Left ventricle myocardium inferior (tissue), 1 donor: ENCODE results near the gene GSTA5. TPM values are rescaled to one million over a fixed set of nuclear protein-coding genes. Genes with fewer than 3 reads are reported as not detected.
A peak's percentile ranks its signal among the peaks of the same experiment; 100 is the strongest.
"Not testable (repeated sequence)": the region's sequence is repeated elsewhere in the genome, so short reads cannot be mapped to it uniquely, and the experiment has no call there.

ENCODE experiments used
- DNase-seq: peaks from one replicate; pipeline ENCODE4 v3.0.0-alpha.2; 2020
- H3K27ac ChIP-seq: fragments of 200-600 bp; replicated peaks from 2 replicates; pipeline ENCODE4 v1.8.0; 2021
- H3K27me3 ChIP-seq: fragments of 200-600 bp; 2 replicates; pipeline ENCODE4 v1.8.0; 2021; ENCODE audit warnings: low read depth
- H3K36me3 ChIP-seq: fragments of 200-600 bp; 2 replicates; pipeline ENCODE4 v1.8.0; 2021
- H3K4me1 ChIP-seq: fragments of 200-600 bp; 2 replicates; pipeline ENCODE4 v1.8.0; 2021
- H3K4me3 ChIP-seq: fragments of 200-600 bp; 2 replicates; pipeline ENCODE4 v1.8.0; 2021; ENCODE audit warnings: mild to moderate bottlenecking, moderate library complexity
- H3K9me3 ChIP-seq: fragments of 200-600 bp; replicated peaks from 2 replicates; pipeline ENCODE4 v1.8.0; 2021
- intact Hi-C: fragments of 100-400 bp; cut with micrococcal nuclease; formaldehyde crosslinking; loops from one replicate; pipeline ENCODE4 v1.11.0; 2022
- total RNA-seq: library from RNA; stranded (reverse); fragmentation: NEBNext Ultra II Directional; extraction: Animal tissue kit (Norgen Biotek cat#: 25700); gene quantifications from one replicate; pipeline ENCODE4 v1.2.1, GENCODE V29; 2021
- TF ChIP-seq, protein P1 (sequence below): fragments of 200-600 bp; IDR thresholded peaks from 2 replicates; pipeline ENCODE4 v1.8.0; 2021; ENCODE audit warnings: antibody characterized with exemption, mild to moderate bottlenecking, borderline replicate concordance
- donor health status: DM: no; HTN: yes; CAD: no; lungs with severe emphysema.

The GSTA5 gene
- total RNA-seq, 1 donor from 2014 or later, result not detected

DNA sequence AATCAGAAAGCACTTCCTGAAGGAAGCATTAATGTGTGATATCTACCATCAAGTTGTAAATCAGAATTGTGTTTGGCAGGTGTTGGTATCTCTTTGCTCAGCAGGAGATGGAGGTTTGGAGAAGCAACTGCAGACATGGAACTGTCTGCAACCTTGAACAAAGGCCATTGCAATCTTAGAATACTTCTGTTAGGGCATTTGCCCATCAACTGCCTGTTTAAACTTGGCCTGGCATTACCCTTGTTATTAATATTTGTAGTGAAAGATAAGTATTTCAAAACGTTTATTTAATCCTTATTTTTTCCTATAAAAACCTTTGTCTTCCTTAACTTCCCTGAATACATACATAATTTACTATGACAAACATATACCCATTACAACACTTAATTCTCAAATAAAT, 14.1 kb downstream of the GSTA5 start:
- H3K4me1 ChIP-seq, result no peaks in the 10 kb centered on the region
- no peak for DNase-seq
- H3K36me3 ChIP-seq, result no peaks in the 10 kb centered on the region
- H3K27me3 ChIP-seq, result peaks cover 7% of the 10 kb centered on the region
- H3K4me3 ChIP-seq, result no peak overlapping the region
- intact Hi-C loops, result loop anchor here (2.0 kb wide), 1 partner anchor 40 kb away; no protein-coding TSS in a partner anchor
- peaks cover 14% of the 10 kb centered on the region for H3K9me3 ChIP-seq
- no peak overlapping the region for H3K27ac ChIP-seq
- TF ChIP-seq, protein P1, sequence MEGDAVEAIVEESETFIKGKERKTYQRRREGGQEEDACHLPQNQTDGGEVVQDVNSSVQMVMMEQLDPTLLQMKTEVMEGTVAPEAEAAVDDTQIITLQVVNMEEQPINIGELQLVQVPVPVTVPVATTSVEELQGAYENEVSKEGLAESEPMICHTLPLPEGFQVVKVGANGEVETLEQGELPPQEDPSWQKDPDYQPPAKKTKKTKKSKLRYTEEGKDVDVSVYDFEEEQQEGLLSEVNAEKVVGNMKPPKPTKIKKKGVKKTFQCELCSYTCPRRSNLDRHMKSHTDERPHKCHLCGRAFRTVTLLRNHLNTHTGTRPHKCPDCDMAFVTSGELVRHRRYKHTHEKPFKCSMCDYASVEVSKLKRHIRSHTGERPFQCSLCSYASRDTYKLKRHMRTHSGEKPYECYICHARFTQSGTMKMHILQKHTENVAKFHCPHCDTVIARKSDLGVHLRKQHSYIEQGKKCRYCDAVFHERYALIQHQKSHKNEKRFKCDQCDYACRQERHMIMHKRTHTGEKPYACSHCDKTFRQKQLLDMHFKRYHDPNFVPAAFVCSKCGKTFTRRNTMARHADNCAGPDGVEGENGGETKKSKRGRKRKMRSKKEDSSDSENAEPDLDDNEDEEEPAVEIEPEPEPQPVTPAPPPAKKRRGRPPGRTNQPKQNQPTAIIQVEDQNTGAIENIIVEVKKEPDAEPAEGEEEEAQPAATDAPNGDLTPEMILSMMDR, result no peak

DNA sequence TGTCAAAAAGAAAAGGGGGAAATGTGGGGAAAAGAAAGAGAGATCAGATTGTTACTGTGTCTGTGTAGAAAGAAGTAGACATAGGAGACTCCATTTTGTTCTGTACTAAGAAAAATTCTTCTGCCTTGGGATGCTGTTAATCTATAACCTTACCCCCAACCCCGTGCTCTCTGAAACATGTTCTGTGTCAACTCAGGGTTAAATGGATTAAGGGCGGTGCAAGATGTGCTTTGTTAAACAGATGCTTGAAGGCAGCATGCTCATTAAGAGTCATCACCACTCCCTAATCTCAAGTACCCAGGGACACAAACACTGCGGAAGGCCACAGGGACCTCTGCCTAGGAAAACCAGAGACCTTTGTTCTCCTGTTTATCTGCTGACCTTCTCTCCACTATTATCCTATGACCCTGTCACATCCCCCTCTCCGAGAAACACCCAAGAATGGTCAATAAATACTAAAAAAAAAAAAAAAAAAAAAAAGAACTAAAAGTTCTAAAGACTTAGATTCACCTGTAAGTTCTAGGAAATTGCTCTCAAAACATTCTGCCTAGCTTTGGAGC, 14.6 kb downstream of the GSTA5 start:
- H3K27me3 ChIP-seq, H3K4me1 ChIP-seq, H3K4me3 ChIP-seq, DNase-seq, H3K36me3 ChIP-seq, H3K27ac ChIP-seq: not testable (repeated sequence)
- H3K9me3 ChIP-seq, result peaks cover 17% of the 10 kb centered on the region
- intact Hi-C loops, result loop anchor here (2.0 kb wide), 1 partner anchor 39 kb away; no protein-coding TSS in a partner anchor

DNA sequence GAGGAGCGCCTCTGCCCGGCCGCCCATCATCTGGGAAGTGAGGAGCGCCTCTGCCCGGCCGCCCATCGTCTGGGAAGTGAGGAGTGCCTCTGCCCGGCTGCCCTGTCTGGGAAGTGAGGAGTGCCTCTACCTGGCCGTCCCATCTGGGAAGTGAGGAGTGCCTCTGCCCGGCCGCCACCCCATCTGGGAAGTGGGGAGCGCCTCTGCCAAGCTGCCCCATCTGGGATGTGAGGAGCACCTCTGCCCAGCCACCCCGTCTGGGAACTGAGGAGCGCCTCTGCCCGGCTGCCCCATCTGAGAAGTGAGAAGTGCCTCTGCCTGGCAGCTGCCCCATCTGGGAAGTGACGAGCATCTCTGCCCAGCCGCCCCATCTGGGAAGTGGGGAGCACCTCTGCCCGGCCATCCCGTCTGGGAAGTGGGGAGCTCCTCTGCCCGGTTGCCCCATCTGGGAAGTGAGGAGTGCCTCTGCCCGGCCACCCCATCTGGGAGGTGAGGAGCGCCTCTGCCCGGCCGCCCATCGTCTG, 15.3 kb downstream of the GSTA5 start:
- H3K27me3 ChIP-seq, H3K36me3 ChIP-seq, intact Hi-C loops, H3K4me1 ChIP-seq, H3K27ac ChIP-seq, DNase-seq, H3K4me3 ChIP-seq: not testable (repeated sequence)
- peaks cover 17% of the 10 kb centered on the region for H3K9me3 ChIP-seq

DNA sequence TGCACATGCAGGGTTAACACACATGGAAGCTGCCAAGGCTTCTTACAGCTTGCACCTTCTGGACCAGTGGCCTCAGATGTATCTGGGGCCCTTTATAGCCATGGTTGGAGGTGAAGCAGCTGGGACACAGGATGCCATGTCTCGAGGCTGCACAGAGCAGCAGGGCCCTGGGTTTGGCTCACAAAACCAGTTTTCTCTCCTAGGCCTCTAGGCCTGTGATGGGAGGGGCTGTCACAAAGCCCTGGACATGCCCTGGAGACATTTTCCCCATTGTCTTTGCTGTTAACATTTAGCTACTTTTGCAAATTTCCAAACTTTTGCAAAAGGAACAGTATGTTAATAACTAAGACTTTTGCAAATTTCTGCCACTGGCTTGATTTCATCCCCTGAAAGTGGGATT, 18.8 kb downstream of the GSTA5 start:
- Histone ChIP-seq H3K27ac (no peak overlapping the region), H3K4me3 (no peak overlapping the region), H3K27me3 (no peaks in the 10 kb centered on the region), H3K4me1 (no peaks in the 10 kb centered on the region), H3K36me3 (no peaks in the 10 kb centered on the region), H3K9me3 (peaks cover 17% of the 10 kb centered on the region)
- DNase-seq, result no peak
- intact Hi-C loops, result no loop called here
- TF ChIP-seq, protein P1, result no peak

DNA sequence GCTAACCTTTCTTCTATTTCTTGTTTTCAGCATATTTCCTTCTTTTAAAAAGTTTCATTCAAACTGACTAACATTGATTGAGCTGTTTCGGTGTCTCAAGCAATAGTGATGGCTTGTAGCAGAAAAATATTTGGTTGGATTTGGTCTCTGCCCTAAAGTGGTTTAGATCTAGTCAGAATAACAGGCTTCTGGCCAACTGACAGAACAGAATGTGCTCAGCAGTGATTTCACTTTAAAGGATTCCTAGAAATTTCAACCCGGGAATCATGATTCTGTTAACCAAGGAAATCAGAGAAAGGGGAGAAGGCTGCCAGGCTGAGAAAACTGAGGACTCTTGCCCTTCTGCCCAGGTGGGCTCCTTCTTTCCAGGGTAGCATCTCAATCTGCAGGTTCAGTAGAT, 20.4 kb downstream of the GSTA5 start:
- Histone ChIP-seq H3K36me3 (no peaks in the 10 kb centered on the region), H3K4me1 (no peaks in the 10 kb centered on the region), H3K27ac (no peak overlapping the region), H3K9me3 (peaks cover 17% of the 10 kb centered on the region), H3K27me3 (no peaks in the 10 kb centered on the region), H3K4me3 (no peak overlapping the region)
- DNase-seq, result no peak
- TF ChIP-seq, protein P1, result no peak
- intact Hi-C loops, result no loop called here

DNA sequence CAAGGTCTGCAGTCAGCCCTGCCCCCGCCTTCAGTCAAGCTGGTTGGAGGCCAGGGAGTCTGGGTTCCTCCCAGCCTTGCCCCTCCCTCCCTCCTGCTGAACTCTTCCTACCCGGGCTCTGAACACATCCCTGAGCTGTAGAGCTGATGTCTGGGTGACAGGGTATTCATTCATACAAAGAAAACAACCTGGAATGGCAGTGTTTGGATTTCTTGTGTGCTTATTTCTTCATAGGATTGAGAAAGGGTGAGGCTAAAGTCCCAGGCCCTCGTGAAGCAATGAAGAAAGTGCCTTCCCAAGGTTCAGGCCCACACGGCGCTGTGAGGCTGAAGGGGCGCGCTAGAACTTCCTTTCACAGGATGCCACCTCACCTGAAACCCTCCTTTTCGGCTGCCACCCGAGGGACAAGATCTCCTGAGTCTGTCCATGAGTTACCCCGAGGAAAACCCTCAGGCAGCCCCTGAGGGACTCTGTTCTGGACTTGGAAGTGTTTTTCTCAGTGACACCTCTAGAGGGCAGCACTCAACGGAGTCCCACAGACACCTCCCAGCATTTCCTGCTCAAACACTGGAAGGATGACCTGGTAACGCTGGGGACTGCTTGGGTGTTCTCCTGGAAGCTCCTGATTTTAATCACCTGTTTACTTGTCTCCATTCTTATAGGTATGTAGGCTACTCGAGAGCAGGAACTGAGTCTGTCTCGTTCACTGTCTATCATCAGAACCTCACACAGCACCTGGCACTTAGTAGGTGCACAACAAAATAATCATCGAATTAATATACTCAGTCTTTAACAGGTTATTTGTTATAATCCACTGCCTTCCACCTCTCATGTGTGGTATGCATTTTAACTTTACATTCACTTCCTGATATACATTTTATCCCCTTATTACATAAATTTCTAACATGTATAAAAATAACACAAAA, 25.2 kb downstream of the GSTA5 start:
- intact Hi-C loops, result no loop called here
- TF ChIP-seq, protein P1, result peak; percentile 71
- H3K27me3 ChIP-seq, result no peaks in the 10 kb centered on the region
- no peak for DNase-seq
- H3K4me3 ChIP-seq, result no peak overlapping the region
- H3K27ac ChIP-seq, result no peak overlapping the region
- no peaks in the 10 kb centered on the region for H3K9me3 ChIP-seq
- H3K36me3 ChIP-seq, result no peaks in the 10 kb centered on the region
- no peaks in the 10 kb centered on the region for H3K4me1 ChIP-seq

DNA sequence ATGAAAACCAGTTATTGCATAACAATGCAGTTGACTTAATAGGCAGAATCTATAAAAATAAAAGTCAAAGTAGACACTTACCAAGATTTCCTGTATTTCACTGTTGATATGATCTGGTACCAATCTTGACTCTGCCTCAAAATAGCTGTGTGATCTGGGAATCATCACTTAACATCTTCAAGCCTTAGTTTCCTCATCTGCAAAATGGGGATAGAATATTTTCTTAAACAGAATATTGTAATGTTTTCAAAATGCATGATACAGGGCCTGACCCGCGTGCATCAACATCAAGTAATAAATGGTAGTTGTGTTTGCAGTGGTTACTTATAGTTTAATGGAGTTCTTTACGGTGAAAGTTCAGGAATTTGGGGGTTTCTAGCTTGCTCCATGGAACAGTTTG, 26.1 kb downstream of the GSTA5 start:
- DNase-seq, H3K9me3 ChIP-seq, H3K27me3 ChIP-seq, H3K27ac ChIP-seq, H3K4me3 ChIP-seq, intact Hi-C loops, H3K4me1 ChIP-seq, H3K36me3 ChIP-seq: not testable (repeated sequence)

DNA sequence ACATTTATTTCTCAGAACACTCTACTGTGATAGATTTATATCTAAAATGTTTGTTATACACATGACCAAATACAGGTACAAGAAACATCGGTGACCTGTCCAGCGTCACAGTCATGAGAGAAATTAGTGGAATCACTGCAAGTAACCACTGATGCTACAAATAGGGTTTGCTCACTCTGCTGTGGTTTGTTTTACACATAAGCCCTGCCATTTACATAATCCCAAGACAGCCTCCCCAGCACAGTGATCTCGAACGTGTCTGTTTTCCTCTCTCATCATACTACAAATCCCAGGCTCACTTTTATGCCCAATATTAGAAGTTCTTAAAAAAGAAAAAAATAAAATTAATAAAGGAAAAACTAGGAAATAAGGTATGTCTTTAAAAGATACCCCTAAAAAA, 30.8 kb downstream of the GSTA5 start:
- H3K9me3 ChIP-seq, H3K4me3 ChIP-seq, intact Hi-C loops, H3K4me1 ChIP-seq, H3K27me3 ChIP-seq, DNase-seq, H3K27ac ChIP-seq, H3K36me3 ChIP-seq: not testable (repeated sequence)
